ENCODE measurements around the gene TMEM54. TPM values are rescaled to one million over a fixed set of nuclear protein-coding genes. Genes with fewer than 3 reads are reported as not detected.

The TMEM54 gene
- total RNA-seq, 1 experiment from 2014 or later = 17.6 TPM

DNA sequence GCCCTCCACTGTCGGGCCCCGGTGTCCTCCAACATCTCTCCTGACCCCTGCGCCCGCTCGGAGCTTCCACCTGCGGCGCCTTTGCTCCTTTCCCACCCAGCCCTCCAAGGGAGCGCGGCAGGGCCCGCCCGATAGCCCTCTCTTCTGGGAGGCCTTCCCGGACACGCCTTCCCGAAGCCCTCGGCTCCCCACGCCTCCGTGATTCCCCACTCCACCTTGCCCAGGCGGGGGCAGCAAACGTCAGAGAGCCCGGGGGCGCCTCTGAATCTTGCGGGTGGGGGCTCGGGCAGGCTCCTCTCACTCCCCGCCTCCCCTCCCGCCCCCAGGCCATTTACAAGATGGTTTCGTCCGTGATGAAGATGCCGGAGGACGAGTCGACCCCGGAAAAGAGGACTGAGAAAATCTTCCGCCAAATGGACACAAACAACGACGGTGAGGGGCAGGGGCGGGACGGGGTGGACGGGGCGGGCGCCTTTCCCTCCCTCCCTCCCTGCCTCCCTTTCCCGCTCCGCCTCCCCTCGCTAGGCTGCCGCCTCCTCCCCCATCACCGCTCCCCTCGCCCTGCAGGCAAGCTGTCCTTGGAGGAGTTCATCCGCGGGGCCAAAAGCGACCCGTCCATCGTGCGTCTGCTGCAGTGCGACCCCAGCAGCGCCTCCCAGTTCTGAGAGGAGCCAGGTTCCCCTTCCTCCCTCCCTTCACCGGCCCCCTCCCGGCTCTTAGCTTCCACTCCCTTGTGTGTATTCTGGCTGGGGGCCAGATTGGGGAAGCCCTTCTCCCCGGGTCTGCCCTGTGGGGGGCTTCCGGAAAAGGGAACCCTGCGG is 7.8 kb downstream of the TMEM54 start:
- no peak overlapping the region for H3K4me3 ChIP-seq
- H3K27me3 ChIP-seq = no peaks in the 10 kb centered on the region; the same call in 1 of the 2 replicates
- no peak overlapping the region for H3K27ac ChIP-seq
- no peaks in the 10 kb centered on the region for H3K4me1 ChIP-seq
- H3K36me3 ChIP-seq = no peaks in the 10 kb centered on the region
- no peaks in the 10 kb centered on the region for H3K9me3 ChIP-seq (replicated peaks)
- no peak for DNase-seq

DNA sequence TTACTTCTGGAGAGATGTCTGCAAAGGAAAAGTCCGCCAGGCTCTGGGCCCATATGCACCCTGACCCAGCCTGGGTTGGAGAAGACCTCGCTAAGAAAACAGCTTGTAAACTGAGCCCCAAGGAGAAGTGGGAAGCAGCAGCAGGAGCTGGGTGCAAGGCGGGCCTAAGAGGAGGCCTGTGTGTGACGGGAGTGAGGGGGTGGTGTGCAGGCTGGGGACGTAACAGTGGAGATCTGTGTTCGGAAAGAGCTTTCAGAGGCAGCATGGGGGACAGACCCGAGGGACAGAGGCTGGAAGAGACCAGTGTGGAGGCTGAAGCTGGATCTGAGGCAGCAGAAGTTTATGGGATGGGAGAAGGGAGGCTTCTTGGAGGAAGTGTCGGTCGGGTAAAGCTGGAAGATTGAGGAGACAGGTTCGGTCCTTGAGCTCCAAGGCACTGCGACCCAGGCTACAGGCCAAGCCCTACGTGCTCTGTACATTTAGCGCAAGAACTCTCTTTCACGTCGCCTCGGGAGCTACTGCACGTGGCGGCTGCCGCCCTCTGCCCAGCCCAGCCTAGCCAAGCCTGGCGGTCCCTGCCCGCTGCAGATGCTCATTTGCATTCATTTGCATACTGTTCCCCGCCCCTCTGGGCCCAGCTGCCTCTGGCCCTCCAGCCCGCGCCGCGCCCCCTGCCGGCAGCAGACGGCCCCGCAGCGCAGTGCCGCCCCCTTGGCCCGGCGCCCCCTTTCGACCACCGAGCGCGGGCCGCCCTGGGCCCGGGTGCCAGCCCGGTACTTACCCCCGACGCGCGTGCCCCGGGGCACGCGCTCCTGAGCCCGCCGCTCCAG is 8.6 kb downstream of the TMEM54 start:
- no peaks in the 10 kb centered on the region for H3K9me3 ChIP-seq (replicated peaks)
- H3K27me3 ChIP-seq = no peaks in the 10 kb centered on the region; the same call in 1 of the 2 replicates
- H3K27ac ChIP-seq = no peak overlapping the region
- no peak overlapping the region for H3K4me3 ChIP-seq
- DNase-seq = no peak
- no peaks in the 10 kb centered on the region for H3K4me1 ChIP-seq
- no peaks in the 10 kb centered on the region for H3K36me3 ChIP-seq

DNA sequence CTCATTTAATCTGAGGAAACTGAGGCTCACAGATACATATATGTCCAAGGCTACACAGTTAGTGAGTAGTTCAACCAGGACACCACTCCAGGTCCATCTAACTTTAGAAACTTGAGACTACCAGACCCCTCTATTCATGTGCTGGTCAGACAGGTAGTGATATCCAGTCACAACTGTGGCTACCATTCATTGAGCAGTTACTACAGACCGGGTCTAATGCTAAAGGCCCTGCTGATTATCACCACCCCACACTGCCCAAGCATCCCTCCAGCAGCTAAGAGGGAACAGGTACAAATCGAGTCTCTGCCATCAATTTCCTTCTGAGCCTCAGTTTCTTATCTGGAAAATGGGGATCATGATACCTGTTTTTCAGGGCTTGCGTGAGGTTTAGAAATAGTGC is 9.6 kb downstream of the TMEM54 start:
- Histone ChIP-seq H3K27ac (no peak overlapping the region), H3K27me3 (no peaks in the 10 kb centered on the region; the same call in 1 of the 2 replicates)

DNA sequence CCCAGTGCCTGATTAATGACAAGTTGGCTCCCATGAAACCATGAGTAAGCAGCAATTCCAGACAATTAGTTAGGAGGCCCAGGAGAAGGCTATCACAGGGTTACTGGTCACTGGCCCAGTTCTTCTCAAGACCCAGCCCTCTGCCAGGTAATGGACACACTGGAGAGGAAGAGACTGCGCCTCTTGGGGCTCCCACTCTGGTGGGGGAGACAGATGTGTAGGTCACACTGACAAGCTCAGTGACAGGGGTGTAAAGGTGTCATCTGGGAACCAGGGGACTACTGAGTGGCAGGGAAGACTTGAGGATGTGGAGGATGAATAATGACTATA is 10.0 kb downstream of the TMEM54 start:
- no peaks in the 10 kb centered on the region for H3K4me1 ChIP-seq
- no peaks in the 10 kb centered on the region for H3K36me3 ChIP-seq
- H3K27me3 ChIP-seq = no peaks in the 10 kb centered on the region; the same call in 1 of the 2 replicates
- H3K9me3 ChIP-seq (replicated peaks) = no peaks in the 10 kb centered on the region
- DNase-seq = no peak
- no peak overlapping the region for H3K4me3 ChIP-seq
- no peak overlapping the region for H3K27ac ChIP-seq

More for the DNA sequence above, 9.6 kb downstream of the TMEM54 start:
- Histone ChIP-seq H3K4me1 (no peaks in the 10 kb centered on the region), H3K36me3 (no peaks in the 10 kb centered on the region), H3K9me3 (replicated peaks) (no peaks in the 10 kb centered on the region), H3K4me3 (no peak overlapping the region)
- no peak for DNase-seq

- no peaks in the 10 kb centered on the region for H3K9me3 ChIP-seq (replicated peaks)
- DNase-seq = no peak
- no peak overlapping the region for H3K4me3 ChIP-seq
- no peaks in the 10 kb centered on the region for H3K4me1 ChIP-seq
- no peaks in the 10 kb centered on the region; the same call in 1 of the 2 replicates for H3K27me3 ChIP-seq
- H3K36me3 ChIP-seq = no peaks in the 10 kb centered on the region
- H3K27ac ChIP-seq = no peak overlapping the region
These were observed 10.5 kb downstream of the TMEM54 start for GRCh38 chr1:32890516-32891240.

DNA sequence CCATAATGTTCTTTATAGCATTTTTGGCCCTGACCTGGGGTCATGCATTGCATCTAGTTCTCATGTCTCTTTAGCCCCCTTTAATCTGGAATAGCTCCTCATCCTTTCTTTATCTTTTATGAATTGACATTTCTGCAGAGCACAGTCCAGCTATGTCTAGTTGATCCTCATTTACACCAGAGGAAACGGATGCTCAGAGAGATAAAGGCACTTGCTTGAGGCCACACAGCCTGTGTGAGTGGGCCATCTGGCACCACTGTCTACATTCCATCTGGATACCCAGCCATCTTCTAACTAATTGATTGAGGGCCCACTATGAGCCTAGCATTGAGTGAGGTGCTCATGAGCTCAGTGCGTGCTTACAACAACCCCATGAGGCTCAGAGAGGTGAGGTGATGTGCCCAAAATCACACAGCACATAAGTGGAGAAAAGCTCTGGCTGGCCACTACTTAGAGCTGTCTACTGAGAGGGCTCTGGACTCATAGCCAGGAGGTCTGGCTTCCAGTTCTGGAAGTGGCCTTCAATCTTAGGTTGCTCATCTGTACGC is 11.4 kb downstream of the TMEM54 start:
- no peak overlapping the region for H3K4me3 ChIP-seq
- no peaks in the 10 kb centered on the region for H3K4me1 ChIP-seq
- no peaks in the 10 kb centered on the region; the same call in none of the 2 replicates for H3K27me3 ChIP-seq
- no peak for DNase-seq
- no peaks in the 10 kb centered on the region for H3K36me3 ChIP-seq
- no peak overlapping the region for H3K27ac ChIP-seq
- H3K9me3 ChIP-seq (replicated peaks) = no peaks in the 10 kb centered on the region

DNA sequence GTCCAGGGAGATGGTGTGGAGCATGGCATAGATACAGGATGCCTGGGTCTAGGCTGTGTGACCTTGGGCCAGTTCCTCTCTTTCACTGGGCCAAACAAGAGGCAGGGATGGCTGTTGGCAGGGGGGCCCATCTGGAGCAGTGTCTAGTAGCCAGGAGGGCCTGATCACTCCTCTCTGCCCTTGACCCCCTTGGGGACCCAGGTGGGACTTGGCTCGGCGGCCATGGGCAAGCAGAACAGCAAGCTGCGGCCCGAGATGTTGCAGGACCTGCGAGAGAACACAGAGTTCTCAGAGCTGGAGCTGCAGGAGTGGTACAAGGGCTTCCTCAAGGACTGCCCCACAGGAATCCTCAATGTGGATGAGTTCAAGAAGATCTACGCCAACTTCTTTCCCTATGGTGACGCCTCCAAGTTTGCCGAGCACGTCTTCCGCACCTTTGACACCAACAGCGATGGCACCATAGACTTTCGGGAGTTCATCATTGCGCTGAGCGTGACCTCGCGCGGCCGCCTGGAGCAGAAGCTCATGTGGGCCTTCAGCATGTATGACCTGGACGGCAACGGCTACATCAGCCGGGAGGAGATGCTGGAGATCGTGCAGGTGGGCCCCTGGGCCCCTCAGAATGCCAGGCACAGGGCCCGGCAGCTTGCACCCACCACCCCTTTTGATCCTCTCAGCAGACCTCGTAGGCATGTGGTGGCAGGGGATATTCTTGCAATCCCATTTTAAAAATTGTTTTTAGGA is 12.3 kb downstream of the TMEM54 start:
- H3K9me3 ChIP-seq (replicated peaks) = no peaks in the 10 kb centered on the region
- H3K36me3 ChIP-seq = no peaks in the 10 kb centered on the region
- no peak for DNase-seq
- H3K4me1 ChIP-seq = no peaks in the 10 kb centered on the region
- H3K27ac ChIP-seq = no peak overlapping the region
- H3K27me3 ChIP-seq = no peaks in the 10 kb centered on the region; the same call in none of the 2 replicates
- H3K4me3 ChIP-seq = no peak overlapping the region

DNA sequence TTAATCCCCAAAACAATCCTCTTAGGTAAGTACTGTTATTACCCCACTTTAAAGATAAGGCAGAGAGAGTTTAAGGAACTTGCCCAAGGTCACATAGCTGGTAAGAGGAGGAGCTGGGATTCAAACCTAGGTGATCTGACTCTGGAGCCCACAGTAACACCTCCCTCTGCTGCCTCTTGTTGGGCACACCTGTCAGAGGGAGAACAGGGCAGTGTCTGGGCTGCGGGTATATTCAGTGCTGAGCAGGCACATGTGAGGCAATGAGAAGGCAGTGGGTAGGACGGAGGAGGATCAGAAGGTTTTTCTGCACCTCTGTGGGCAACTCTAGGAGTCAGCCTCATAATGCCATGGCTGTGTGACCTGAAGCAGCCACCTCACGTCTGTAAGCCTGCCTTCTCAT is 13.1 kb downstream of the TMEM54 start:
- Histone ChIP-seq H3K27ac (no peak overlapping the region), H3K36me3 (no peaks in the 10 kb centered on the region), H3K27me3 (no peaks in the 10 kb centered on the region; the same call in none of the 2 replicates), H3K9me3 (replicated peaks) (no peaks in the 10 kb centered on the region), H3K4me1 (no peaks in the 10 kb centered on the region), H3K4me3 (no peak overlapping the region)
- DNase-seq = no peak

GRCh38 chr1:32887623-32888022 is 13.6 kb downstream of the TMEM54 start:
- no peak for DNase-seq
- Histone ChIP-seq H3K36me3 (no peaks in the 10 kb centered on the region), H3K27me3 (no peaks in the 10 kb centered on the region; the same call in none of the 2 replicates), H3K4me3 (no peak overlapping the region), H3K9me3 (replicated peaks) (no peaks in the 10 kb centered on the region), H3K27ac (no peak overlapping the region), H3K4me1 (no peaks in the 10 kb centered on the region)

GRCh38 chr1:32886828-32887414 is 14.3 kb downstream of the TMEM54 start:
- no peak for DNase-seq
- H3K9me3 ChIP-seq (replicated peaks) = no peaks in the 10 kb centered on the region
- H3K27me3 ChIP-seq = no peaks in the 10 kb centered on the region; the same call in none of the 2 replicates
- H3K36me3 ChIP-seq = no peaks in the 10 kb centered on the region
- H3K27ac ChIP-seq = no peak overlapping the region
- peaks cover 5% of the 10 kb centered on the region; the same call in 1 of the 2 replicates for H3K4me1 ChIP-seq
- H3K4me3 ChIP-seq = no peak overlapping the region

DNA sequence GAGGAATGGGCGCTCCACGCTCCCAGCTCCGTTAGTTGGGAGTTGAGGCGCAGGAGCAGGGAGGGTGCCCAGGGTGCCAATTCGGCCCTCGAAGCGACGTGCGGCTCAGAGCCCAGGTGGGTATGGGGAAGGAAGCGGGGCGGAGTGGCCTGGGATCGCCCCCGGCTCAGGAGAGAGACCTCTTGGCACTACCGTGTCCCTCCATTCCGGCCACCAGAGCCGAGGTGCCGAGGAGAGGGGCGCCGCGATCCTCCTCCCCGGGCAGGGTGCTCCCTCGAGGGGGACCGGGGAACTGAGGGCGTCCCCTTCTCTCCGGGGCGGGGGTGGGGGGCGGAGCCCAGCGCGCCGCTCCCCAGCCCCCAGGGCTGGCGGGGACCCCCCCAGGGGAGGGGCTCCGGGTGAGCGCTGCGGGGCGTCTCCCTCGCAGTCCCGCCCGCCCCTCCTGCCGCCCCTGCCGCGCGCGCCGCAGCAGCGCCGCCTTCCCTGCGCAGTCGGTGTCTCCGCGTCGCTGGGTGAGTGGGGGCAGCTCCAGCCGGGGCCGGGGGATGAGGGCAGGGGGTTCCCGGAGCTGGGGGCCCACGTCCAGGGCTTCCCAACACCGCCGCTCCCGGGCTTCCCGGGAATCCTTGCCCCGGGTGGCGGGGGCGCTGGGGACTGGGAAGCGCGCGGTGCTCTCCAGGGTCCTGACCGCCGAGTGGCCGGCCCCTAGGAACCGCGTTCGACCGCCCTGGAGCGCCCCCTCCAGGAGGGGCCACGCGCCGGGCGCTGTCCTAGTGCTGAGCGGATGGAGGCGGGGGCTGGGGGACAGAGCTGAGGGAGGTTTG is 15.0 kb downstream of the TMEM54 start, which contains the start of gene HPCA:
TSS of gene HPCA (plus strand) at position 488 of the 824 bp plus-strand sequence. CDS start 2,408 bp downstream, outside the sequence.
- DNase-seq = peak; percentile 80 to 88
- no peaks in the 10 kb centered on the region for H3K36me3 ChIP-seq
- peaks cover 5% of the 10 kb centered on the region; the same call in 1 of the 2 replicates for H3K4me1 ChIP-seq
- no peaks in the 10 kb centered on the region; the same call in none of the 2 replicates for H3K27me3 ChIP-seq
- no peaks in the 10 kb centered on the region for H3K9me3 ChIP-seq (replicated peaks)
- H3K27ac ChIP-seq = no peak within 1 kb of the TSS
- no peak within 1 kb of the TSS for H3K4me3 ChIP-seq

DNA sequence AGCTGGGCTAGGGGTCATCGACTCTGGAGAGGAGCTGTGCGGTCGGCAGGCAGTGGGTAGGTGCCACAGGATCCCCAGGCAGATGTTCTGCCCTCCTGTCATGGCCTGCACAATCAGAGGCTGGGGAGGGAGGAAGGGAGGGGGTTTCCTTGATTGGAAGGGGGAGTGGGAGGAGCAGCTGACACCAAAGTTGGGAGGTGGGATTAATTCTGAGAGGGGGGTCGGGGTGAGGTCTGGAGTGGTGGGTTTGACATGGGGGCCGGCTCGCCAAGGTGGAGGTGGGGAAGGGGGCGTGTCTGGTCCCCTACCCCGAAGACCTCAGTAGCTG is 15.5 kb downstream of the TMEM54 start:
- Histone ChIP-seq H3K4me1 (peaks cover 5% of the 10 kb centered on the region; the same call in 1 of the 2 replicates), H3K27ac (no peak overlapping the region), H3K36me3 (no peaks in the 10 kb centered on the region), H3K9me3 (replicated peaks) (no peaks in the 10 kb centered on the region), H3K4me3 (no peak overlapping the region), H3K27me3 (no peaks in the 10 kb centered on the region; the same call in none of the 2 replicates)
- no peak for DNase-seq

DNA sequence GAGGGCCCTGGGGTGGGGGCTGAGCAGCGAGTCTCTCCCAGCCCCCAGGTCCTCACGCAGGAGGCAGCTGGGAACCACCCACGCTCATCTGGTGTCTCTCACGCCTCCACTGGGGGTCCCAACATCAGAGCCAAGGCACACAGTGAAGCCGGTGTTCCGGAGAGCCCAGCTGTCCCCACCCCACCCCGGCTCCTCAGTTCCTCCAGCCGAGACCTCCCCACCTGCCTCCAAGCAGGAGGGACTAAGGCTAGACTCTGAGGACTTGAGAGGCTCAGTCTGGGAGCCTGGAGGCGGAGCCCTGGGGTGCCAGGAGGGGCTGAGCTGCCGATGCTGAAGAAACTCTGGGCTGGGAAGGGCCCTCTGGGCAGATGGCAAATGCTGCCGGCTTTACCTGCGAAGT is 16.5 kb downstream of the TMEM54 start:
- Histone ChIP-seq H3K4me3 (no peak overlapping the region), H3K27me3 (no peaks in the 10 kb centered on the region; the same call in none of the 2 replicates), H3K27ac (no peak overlapping the region), H3K36me3 (no peaks in the 10 kb centered on the region), H3K9me3 (replicated peaks) (no peaks in the 10 kb centered on the region), H3K4me1 (peaks cover 5% of the 10 kb centered on the region; the same call in 1 of the 2 replicates)
- no peak for DNase-seq
